LNCaP clone FGC (cell line): Measurements from ENCODE around the gene MAP2K6.

Experiments
- DNase-seq: peaks from one replicate; pipeline ENCODE4 v3.0.0-alpha.2; 2011; ENCODE audit warnings: low read depth
- H3K4me3 ChIP-seq: 2 replicates; pipeline ENCODE4 v1.5.1; 2011; ENCODE audit warnings: mild to moderate bottlenecking, low read depth, low read length, control low read depth
- TF ChIP-seq, protein P1 (sequence below): IDR thresholded peaks from 2 replicates; pipeline ENCODE4 v1.5.1; 2012; ENCODE audit warnings: mild to moderate bottlenecking; ENCODE audit not compliant: control insufficient read depth, insufficient read depth; ENCODE audit errors: extremely low read depth

Gene MAP2K6

GRCh38 chr17:69575346-69575761 lies 160.9 kb downstream of the MAP2K6 start:
- H3K4me3 ChIP-seq = no peak overlapping the region
- no peak for DNase-seq
- TF ChIP-seq, protein P1, sequence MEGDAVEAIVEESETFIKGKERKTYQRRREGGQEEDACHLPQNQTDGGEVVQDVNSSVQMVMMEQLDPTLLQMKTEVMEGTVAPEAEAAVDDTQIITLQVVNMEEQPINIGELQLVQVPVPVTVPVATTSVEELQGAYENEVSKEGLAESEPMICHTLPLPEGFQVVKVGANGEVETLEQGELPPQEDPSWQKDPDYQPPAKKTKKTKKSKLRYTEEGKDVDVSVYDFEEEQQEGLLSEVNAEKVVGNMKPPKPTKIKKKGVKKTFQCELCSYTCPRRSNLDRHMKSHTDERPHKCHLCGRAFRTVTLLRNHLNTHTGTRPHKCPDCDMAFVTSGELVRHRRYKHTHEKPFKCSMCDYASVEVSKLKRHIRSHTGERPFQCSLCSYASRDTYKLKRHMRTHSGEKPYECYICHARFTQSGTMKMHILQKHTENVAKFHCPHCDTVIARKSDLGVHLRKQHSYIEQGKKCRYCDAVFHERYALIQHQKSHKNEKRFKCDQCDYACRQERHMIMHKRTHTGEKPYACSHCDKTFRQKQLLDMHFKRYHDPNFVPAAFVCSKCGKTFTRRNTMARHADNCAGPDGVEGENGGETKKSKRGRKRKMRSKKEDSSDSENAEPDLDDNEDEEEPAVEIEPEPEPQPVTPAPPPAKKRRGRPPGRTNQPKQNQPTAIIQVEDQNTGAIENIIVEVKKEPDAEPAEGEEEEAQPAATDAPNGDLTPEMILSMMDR = no peak

- TF ChIP-seq, protein P1 = no peak
- no peak overlapping the region for H3K4me3 ChIP-seq
- no peak for DNase-seq
These were observed 162.6 kb downstream of the MAP2K6 start for GRCh38 chr17:69577098-69577497.

- DNase-seq = no peak
- H3K4me3 ChIP-seq = no peak overlapping the region
- TF ChIP-seq, protein P1 = no peak
These were observed 164.0 kb downstream of the MAP2K6 start for GRCh38 chr17:69578385-69578936.

DNA sequence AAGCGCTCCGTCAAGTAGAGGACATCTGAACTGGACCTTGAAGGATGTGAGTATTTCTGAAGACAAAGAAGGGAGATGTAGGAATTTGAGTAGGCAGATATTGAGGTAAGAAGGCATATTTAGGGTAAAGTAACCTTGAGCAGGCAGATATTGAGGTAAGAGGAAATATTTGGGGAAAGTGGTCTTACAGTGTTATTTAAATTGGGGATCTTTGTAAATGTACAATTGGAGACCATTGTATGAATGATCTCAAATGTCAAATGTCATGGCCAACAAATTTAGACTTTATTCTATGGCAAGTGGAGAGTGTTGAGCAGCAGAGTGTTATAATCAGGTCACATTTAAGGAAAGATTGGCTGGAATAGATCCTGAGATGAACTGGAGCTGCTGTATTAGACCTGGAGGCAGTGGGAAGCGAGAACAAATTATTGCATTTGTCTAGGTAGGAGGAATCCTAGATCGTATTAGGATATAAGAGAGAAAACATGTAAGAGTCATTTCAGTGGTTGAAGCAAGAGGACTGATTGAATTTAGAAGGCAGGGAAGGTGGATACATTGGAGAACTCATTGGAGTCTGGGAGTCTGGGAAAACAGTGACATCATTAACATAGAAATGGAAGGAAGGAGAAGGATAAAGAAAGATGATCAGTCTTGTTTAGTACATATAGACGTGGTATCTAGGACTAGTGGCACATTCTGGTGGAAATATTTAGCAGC lies 165.6 kb downstream of the MAP2K6 start:
- TF ChIP-seq, protein P1 = no peak
- no peak for DNase-seq
- H3K4me3 ChIP-seq = no peak overlapping the region

DNA sequence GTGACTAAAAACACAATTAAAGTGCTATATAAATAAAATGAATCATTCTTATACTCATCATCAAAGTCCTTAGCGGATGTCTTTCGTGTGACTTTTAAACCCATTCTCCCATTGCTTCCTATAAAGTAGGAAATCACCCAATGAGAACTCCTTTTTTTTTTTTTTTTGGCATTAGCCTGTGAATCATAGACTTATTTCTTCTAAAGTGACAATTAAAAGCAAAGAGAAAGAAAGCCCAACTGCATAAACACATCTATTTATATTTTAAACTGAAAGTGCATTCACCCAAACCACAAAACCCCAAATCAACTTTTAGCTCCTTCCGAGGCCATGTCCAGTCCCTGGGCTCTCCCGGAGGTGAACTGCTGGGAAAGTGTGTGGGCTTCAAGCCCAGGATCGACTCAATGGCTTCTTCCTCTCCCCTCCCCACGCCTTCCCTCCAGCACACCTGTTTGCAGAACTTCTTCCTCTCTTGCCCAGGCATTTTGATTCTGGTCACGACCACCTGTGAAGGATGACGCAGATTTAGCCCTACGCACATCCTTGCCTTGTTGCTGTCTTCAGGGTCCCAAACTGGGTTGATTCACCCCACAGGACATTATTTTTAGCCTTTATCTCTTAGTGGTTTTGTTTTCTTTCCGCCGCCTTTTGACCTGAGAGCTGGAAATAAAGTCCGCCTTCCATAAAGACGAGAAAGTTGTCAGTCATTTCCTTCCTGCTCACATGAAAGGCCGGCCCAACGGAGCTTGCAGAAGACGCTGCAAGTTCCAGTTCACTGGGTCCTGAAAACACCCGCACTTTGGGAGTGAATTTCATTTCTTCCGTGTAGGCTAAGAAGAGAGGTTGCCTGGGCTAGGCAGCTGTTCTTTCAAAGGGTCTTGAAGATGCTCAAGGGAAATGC lies 166.8 kb downstream of the MAP2K6 start:
- no peak overlapping the region for H3K4me3 ChIP-seq
- no peak for DNase-seq
- TF ChIP-seq, protein P1 = no peak

DNA sequence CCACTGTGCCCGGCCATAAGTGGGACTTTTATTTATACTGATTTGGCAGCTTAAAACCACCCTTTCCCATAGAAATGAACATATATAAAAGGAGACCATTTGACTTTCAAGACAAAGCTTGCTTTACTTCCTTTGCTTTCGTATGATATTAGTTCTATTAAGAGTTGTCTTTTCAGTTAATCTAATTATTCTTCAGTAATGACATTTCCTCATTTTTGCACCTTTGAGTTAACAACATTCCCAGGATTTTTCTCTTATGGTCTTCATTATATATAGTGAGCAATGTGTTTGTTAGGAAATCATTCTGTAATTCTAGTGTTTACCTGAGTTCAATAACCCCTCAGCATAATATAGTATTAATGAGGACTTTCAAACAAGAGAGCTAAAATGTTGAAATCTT lies 173.8 kb downstream of the MAP2K6 start:
- no peak for DNase-seq
- TF ChIP-seq, protein P1 = no peak
- H3K4me3 ChIP-seq = no peak overlapping the region
